Natural killer cell (primary cell): Measurements from ENCODE around the gene CCDC182. TPM values are rescaled to one million over a fixed set of nuclear protein-coding genes. Genes with fewer than 3 reads are reported as not detected.

Source experiments
- ATAC-seq, 3 donors: fragments of 150-1000 bp in 2 of 3; fragments of 200-7000 bp in 1 of 3; cut with Tn5 transposase; 1 replicate in 1 of 3; 2 replicates in 2 of 3; pipeline ENCODE4 v1.10.0; 2021; ENCODE audit warnings: mild to moderate bottlenecking in 2 of 3, moderate library complexity in 2 of 3
- DNase-seq, 2 donors: peaks; one replicate each; pipeline versions ENCODE4 v3.0.0 to v3.0.0-alpha.2; 2013 to 2021; ENCODE audit warnings: mixed read lengths in 1 of 2
- H3K27ac ChIP-seq: one replicate; pipeline ENCODE4 v1.5.1; 2013; ENCODE audit warnings: mild to moderate bottlenecking, low read length
- H3K27me3 ChIP-seq: one replicate; pipeline ENCODE4 v1.6.1; 2013; ENCODE audit warnings: low read length; ENCODE audit not compliant: control insufficient read depth, insufficient read depth
- H3K36me3 ChIP-seq: one replicate; pipeline ENCODE4 v1.6.1; 2013; ENCODE audit warnings: low read length; ENCODE audit not compliant: control insufficient read depth, insufficient read depth
- H3K4me1 ChIP-seq: one replicate; pipeline ENCODE4 v1.6.1; 2013; ENCODE audit warnings: low read length; ENCODE audit not compliant: control insufficient read depth, insufficient read depth
- H3K4me3 ChIP-seq: one replicate; pipeline ENCODE4 v1.5.1; 2013; ENCODE audit warnings: low read length
- H3K9me3 ChIP-seq: one replicate; pipeline ENCODE4 v1.6.1; 2013; ENCODE audit warnings: low read length; ENCODE audit not compliant: control insufficient read depth, insufficient read depth
- H3K27ac Mint-ChIP-seq, 2 donors: one replicate each; pipeline ENCODE4 v1.8.0; 2022; ENCODE audit warnings: mild to moderate bottlenecking in 2 of 2, mixed read lengths in 2 of 2, moderate library complexity in 1 of 2
- H3K27me3 Mint-ChIP-seq, 2 donors: one replicate each; pipeline ENCODE4 v1.8.0; 2022; ENCODE audit warnings: low read depth in 2 of 2, mixed read lengths in 2 of 2
- H3K36me3 Mint-ChIP-seq: one replicate; pipeline ENCODE4 v1.8.0; 2022; ENCODE audit warnings: mixed read lengths
- H3K4me1 Mint-ChIP-seq, 2 donors: one replicate each; pipeline ENCODE4 v1.8.0; 2022; ENCODE audit warnings: mixed read lengths in 2 of 2
- H3K4me3 Mint-ChIP-seq: one replicate; pipeline ENCODE4 v1.8.0; 2022; ENCODE audit warnings: mild to moderate bottlenecking, moderate library complexity, mixed read lengths
- H3K9me3 Mint-ChIP-seq, 2 donors: one replicate each; pipeline ENCODE4 v1.8.0; 2022; ENCODE audit warnings: mixed read lengths in 2 of 2
- CTCF ChIP-seq: fragments of 200-600 bp; IDR thresholded peaks from one replicate; pipeline ENCODE4 v1.8.0; 2022; ENCODE audit warnings: antibody characterized with exemption
- WGBS: methylation state at CpG from one replicate; pipeline ENCODE4 v1.1.7; 2013; ENCODE audit warnings: missing lambda C conversion rate; ENCODE audit not compliant: insufficient coverage; 5-methylcytosine and 5-hydroxymethylcytosine counted together
- intact Hi-C: fragments of 100-400 bp; cut with micrococcal nuclease; formaldehyde crosslinking; loops from one replicate; pipeline ENCODE4 v1.14.2; 2022
- total RNA-seq, 4 donors: library from RNA; stranded (reverse); fragments of 120-200 nt in 1 of 4; gene quantifications; one replicate each; pipeline versions ENCODE4 v1.2.3 to v1.2.4, GENCODE V29; 2013 to 2022

CCDC182 gene
- total RNA-seq, 3 donors from 2014 or later (not counting 1 experiment from before 2014, with no cell fraction given), result not detected

GRCh38 chr17:57761887-57762286 lies 16.8 kb upstream of the CCDC182 start:
- no peaks in the 10 kb centered on the region for H3K36me3 ChIP-seq
- H3K27me3 Mint-ChIP-seq, result peaks cover 3 to 22% of the 10 kb centered on the region in 2 donors
- H3K9me3 Mint-ChIP-seq, result no peaks in the 10 kb centered on the region
- H3K27me3 ChIP-seq, result no peaks in the 10 kb centered on the region
- no peak overlapping the region for H3K4me3 ChIP-seq
- 59% methylated on average over 8 of the region's 8 CpGs for WGBS
- H3K4me1 ChIP-seq, result no peaks in the 10 kb centered on the region
- H3K4me1 Mint-ChIP-seq, result no peaks in the 10 kb centered on the region
- no peak overlapping the region for H3K4me3 Mint-ChIP-seq
- no peak for TF ChIP-seq CTCF
- H3K9me3 ChIP-seq, result no peaks in the 10 kb centered on the region
- no peaks in the 10 kb centered on the region for H3K36me3 Mint-ChIP-seq
- DNase-seq (no peak), ATAC-seq (no peak)
- H3K27ac Mint-ChIP-seq, result no peak overlapping the region
- intact Hi-C loops, result no loop called here
- no peak overlapping the region for H3K27ac ChIP-seq

GRCh38 chr17:57760046-57760445 lies 14.9 kb upstream of the CCDC182 start:
- no peak overlapping the region for H3K4me3 ChIP-seq
- Mint-ChIP-seq H3K27ac (no peak overlapping the region), H3K9me3 (no peaks in the 10 kb centered on the region), H3K36me3 (no peaks in the 10 kb centered on the region), H3K4me3 (no peak overlapping the region), H3K27me3 (peaks cover 3 to 17% of the 10 kb centered on the region in 2 donors), H3K4me1 (no peaks in the 10 kb centered on the region)
- no peak for TF ChIP-seq CTCF
- H3K4me1 ChIP-seq, result no peaks in the 10 kb centered on the region
- intact Hi-C loops, result no loop called here
- no peak for ATAC-seq
- WGBS, result 98% methylated on average over 4 of the region's 4 CpGs
- DNase-seq, result no peak
- H3K27ac ChIP-seq, result no peak overlapping the region
- H3K36me3 ChIP-seq, result no peaks in the 10 kb centered on the region
- no peaks in the 10 kb centered on the region for H3K9me3 ChIP-seq
- no peaks in the 10 kb centered on the region for H3K27me3 ChIP-seq

GRCh38 chr17:57758654-57759053 lies 13.6 kb upstream of the CCDC182 start:
- no peaks in the 10 kb centered on the region for H3K9me3 ChIP-seq
- no CpG with 5 or more reads among the region's 1 CpG for WGBS
- H3K36me3 ChIP-seq, result no peaks in the 10 kb centered on the region
- DNase-seq, result no peak
- Mint-ChIP-seq H3K9me3 (no peaks in the 10 kb centered on the region), H3K4me1 (no peaks in the 10 kb centered on the region), H3K27ac (no peak overlapping the region), H3K27me3 (peaks cover 3 to 12% of the 10 kb centered on the region in 2 donors), H3K36me3 (no peaks in the 10 kb centered on the region), H3K4me3 (no peak overlapping the region)
- TF ChIP-seq CTCF, result no peak
- intact Hi-C loops, result no loop called here
- H3K27me3 ChIP-seq, result no peaks in the 10 kb centered on the region
- no peak overlapping the region for H3K27ac ChIP-seq
- H3K4me1 ChIP-seq, result no peaks in the 10 kb centered on the region
- H3K4me3 ChIP-seq, result no peak overlapping the region
- ATAC-seq, result no peak

- ATAC-seq (no peak), DNase-seq (no peak)
- Histone ChIP-seq H3K4me1 (no peaks in the 10 kb centered on the region), H3K4me3 (no peak overlapping the region), H3K27me3 (no peaks in the 10 kb centered on the region), H3K9me3 (no peaks in the 10 kb centered on the region), H3K36me3 (no peaks in the 10 kb centered on the region), H3K27ac (no peak overlapping the region)
- H3K27ac Mint-ChIP-seq, result no peak overlapping the region
- no peak overlapping the region for H3K4me3 Mint-ChIP-seq
- H3K36me3 Mint-ChIP-seq, result no peaks in the 10 kb centered on the region
- WGBS, result 85% methylated on average over 9 of the region's 9 CpGs
- TF ChIP-seq CTCF, result no peak
- peaks cover 0 to 10% of the 10 kb centered on the region in 2 donors for H3K27me3 Mint-ChIP-seq
- no peaks in the 10 kb centered on the region for H3K4me1 Mint-ChIP-seq
- no peaks in the 10 kb centered on the region for H3K9me3 Mint-ChIP-seq
- intact Hi-C loops, result no loop called here
Measured at GRCh38 chr17:57757735-57758134, 12.6 kb upstream of the CCDC182 start.
